GM12878 (cell line): Measurements from ENCODE around the gene AFMID. TPM values are rescaled to one million over a fixed set of nuclear protein-coding genes. Genes with fewer than 3 reads are reported as not detected.

Experiments
- ATAC-seq: fragments of 200-7000 bp; cut with Tn5 transposase; 3 replicates; pipeline ENCODE4 v1.9.1; 2020; ENCODE audit warnings: mild to moderate bottlenecking, moderate library complexity
- BruUV-seq: library from RNA; stranded (reverse); fragments of 400-500 nt; replicated peaks from 2 replicates; lab custom pipeline; 2021; lab: Mats Ljungman, UMichigan
- CTCF ChIA-PET: fragments of 300-600 bp; sonication (Branson Sonifier 250); formaldehyde crosslinking; extraction: SDS; loops from one replicate; lab custom pipeline; 2021; ENCODE audit warnings: inconsistent platforms; lab: Yijun Ruan, JAX
- POLR2A ChIA-PET: fragments of 350-600 bp; formaldehyde crosslinking; extraction: SDS; loops from one replicate; lab custom pipeline; 2021; ENCODE audit warnings: inconsistent platforms; lab: Charles Lee
- RAD21 ChIA-PET: fragments of 300-600 bp; sonication (Branson Sonifier 250); formaldehyde crosslinking; loops from one replicate; lab custom pipeline; 2023; ENCODE audit warnings: antibody characterized with exemption; ENCODE audit not compliant: unreplicated experiment; lab: Charles Lee
- SMC1A ChIA-PET: fragments of 300-600 bp; sonication (Branson Sonifier 250); formaldehyde crosslinking; loops from one replicate; lab custom pipeline; 2023; ENCODE audit not compliant: unreplicated experiment, uncharacterized antibody; lab: Charles Lee
- DNase-seq: peaks from one replicate; pipeline ENCODE4 v3.0.0-alpha.2; 2011; ENCODE audit warnings: low read depth, low spot score
- FAIRE-seq: peaks from 3 replicates; lab custom pipeline; 2011; peaks lifted over from hg19 to GRCh38; lab: Jason Lieb, UNC
- H2AFZ ChIP-seq: 2 replicates; pipeline ENCODE4 v1.6.0; 2011; ENCODE audit warnings: low read depth, low read length, control low read depth; ENCODE audit not compliant: control insufficient read depth
- H3K27ac ChIP-seq: 2 replicates; pipeline ENCODE4 v1.5.1; 2011; ENCODE audit warnings: control low read depth; ENCODE audit not compliant: control insufficient read depth, insufficient read depth
- H3K27me3 ChIP-seq, 2 experiments: replicated peaks in 1 of 2; 2 replicates each; pipeline versions ENCODE4 v1.6.0 to v1.6.1; 2011; ENCODE audit warnings: low read length in 1 of 2; ENCODE audit not compliant: control insufficient read depth in 2 of 2, insufficient read depth in 2 of 2
- H3K36me3 ChIP-seq, 2 experiments: 2 replicates each; pipeline ENCODE4 v1.5.1; 2011; ENCODE audit warnings: low read length in 1 of 2; ENCODE audit not compliant: control insufficient read depth in 2 of 2, insufficient read depth in 2 of 2
- H3K4me1 ChIP-seq: 2 replicates; pipeline ENCODE4 v1.6.1; 2011; ENCODE audit warnings: mild to moderate bottlenecking, low read length, moderate library complexity, mixed read lengths; ENCODE audit not compliant: control insufficient read depth, insufficient read depth
- H3K4me2 ChIP-seq: 2 replicates; pipeline ENCODE4 v1.6.0; 2011; ENCODE audit warnings: control low read depth; ENCODE audit not compliant: control insufficient read depth, insufficient read depth
- H3K4me3 ChIP-seq: fragments of 200-600 bp; sonication (generic); 2 replicates; pipeline ENCODE4 v1.5.1; 2016
- H3K79me2 ChIP-seq: 2 replicates; pipeline ENCODE4 v1.6.0; 2011; ENCODE audit warnings: low read length; ENCODE audit not compliant: control insufficient read depth, insufficient read depth
- H3K9ac ChIP-seq: 2 replicates; pipeline ENCODE4 v1.8.0; 2011; ENCODE audit warnings: low read length, control low read depth, mixed read lengths; ENCODE audit not compliant: control insufficient read depth, insufficient read depth
- H3K9me3 ChIP-seq: replicated peaks from 3 replicates; pipeline ENCODE4 v1.5.1; 2011; ENCODE audit warnings: mild to moderate bottlenecking, low read length; ENCODE audit not compliant: control insufficient read depth, insufficient read depth
- H4K20me1 ChIP-seq: 2 replicates; pipeline ENCODE4 v1.6.0; 2011; ENCODE audit not compliant: control insufficient read depth, insufficient read depth
- FOS ChIP-seq: IDR thresholded peaks from 3 replicates; pipeline ENCODE4 v1.6.1; 2011; ENCODE audit warnings: borderline replicate concordance; ENCODE audit not compliant: insufficient read length; ENCODE audit errors: extremely low read depth
- IRF5 ChIP-seq: fragments of 450-650 bp; IDR thresholded peaks from 2 replicates; pipeline ENCODE4 v1.6.1; 2017; ENCODE audit warnings: borderline replicate concordance
- POLR2A ChIP-seq: IDR thresholded peaks from 2 replicates; pipeline ENCODE4 v1.6.1; 2011; ENCODE audit warnings: low read depth, mild to moderate bottlenecking, low read length
- POLR2AphosphoS2 ChIP-seq: IDR thresholded peaks from 2 replicates; pipeline ENCODE4 v1.6.1; 2011; ENCODE audit warnings: low read depth, mild to moderate bottlenecking, low read length, improper control_type of control experiment, moderate library complexity
- WGBS: methylation state at CpG from one replicate; pipeline ENCODE4 v1.1.6; 2016; ENCODE audit warnings: low lambda C conversion rate; ENCODE audit not compliant: insufficient replicate concordance, insufficient coverage; ENCODE audit errors: missing lambda C conversion rate; 5-methylcytosine and 5-hydroxymethylcytosine counted together
- in situ Hi-C: fragments of 300-500 bp; cut with MboI; formaldehyde crosslinking; loops from 9 replicates; pipeline ENCODE4 v1.14.3; 2018; ENCODE audit warnings: mixed read lengths
- intact Hi-C: fragments of 100-400 bp; cut with micrococcal nuclease; formaldehyde crosslinking; loops from one replicate; pipeline ENCODE4 v1.14.2; 2022; ENCODE audit not compliant: unreplicated experiment
- polyA plus RNA-seq, 11 experiments: library from polyadenylated mRNA; depleted of rRNA in 4 of 11; unstranded in 6 of 11; stranded (reverse) in 5 of 11; fragments of >200 nt; fragmentation: Nextera tagmentation in 4 of 11; fragmentation: Illumina TruSeq in 1 of 11; extraction: Ambion mirVana in 4 of 11; extraction: Trizol in 1 of 11; gene quantifications; 1 replicate in 1 of 11; 2 replicates in 10 of 11; pipeline versions ENCODE4 v1.2.1 to v1.2.3, GENCODE V29; 2011 to 2016; ENCODE audit warnings: inconsistent platforms in 2 of 11, missing spikeins in 2 of 11, low read depth in 1 of 11
- total RNA-seq, 4 experiments: library from RNA; depleted of rRNA in 3 of 4; stranded (reverse); fragments of >200 nt in 3 of 4; fragmentation: Illumina TruSeq in 1 of 4; extraction: Trizol in 1 of 4; gene quantifications; 2 replicates each; pipeline versions ENCODE4 v1.2.1 to v1.2.3, GENCODE V29; 2013 to 2021

AFMID gene
- total and polyA plus RNA-seq, 10 of the 15 experiments (the other 5 are each of a cell fraction or from before 2014, with no cell fraction given), result 36.1 to 98.8 (median 51.6) TPM

- Histone ChIP-seq H3K27me3 (no peaks in the 10 kb centered on the region; a peak in 1 of 4 replicates), H3K79me2 (no peaks in the 10 kb centered on the region), H4K20me1 (no peaks in the 10 kb centered on the region), H3K4me1 (no peaks in the 10 kb centered on the region), H2AFZ (no peak overlapping the region)
- RAD21 ChIA-PET, result no interaction called here
- FAIRE-seq, result no peak
- 94% methylated on average over 27 of the region's 27 CpGs for WGBS
- in situ Hi-C loops, result no loop called here
- ATAC-seq, result no peak
- peak; percentile 15; the same call in 1 of the 2 replicates for TF ChIP-seq POLR2A
- TF ChIP-seq FOS, result no peak
- TF ChIP-seq, all 136 proteins: peak for 1
- DNase-seq, result no peak
- ChIA-PET CTCF (no interaction called here), SMC1A (no interaction called here), POLR2A (no interaction called here)
- intact Hi-C loops, result no loop called here
- H3K9me3 ChIP-seq, result no peaks in the 10 kb centered on the region
- no peak overlapping the region for H3K4me3 ChIP-seq
- H3K4me2 ChIP-seq, result no peak overlapping the region
- no TSS peak for BruUV-seq
- H3K9ac ChIP-seq, result no peak overlapping the region
- no peak overlapping the region for H3K27ac ChIP-seq
- peaks cover 7 to 18% of the 10 kb centered on the region in 2 experiments; a peak in 3 of 4 replicates for H3K36me3 ChIP-seq
Observed at GRCh38 chr17:78224231-78225087, 37.3 kb downstream of the AFMID start.

DNA sequence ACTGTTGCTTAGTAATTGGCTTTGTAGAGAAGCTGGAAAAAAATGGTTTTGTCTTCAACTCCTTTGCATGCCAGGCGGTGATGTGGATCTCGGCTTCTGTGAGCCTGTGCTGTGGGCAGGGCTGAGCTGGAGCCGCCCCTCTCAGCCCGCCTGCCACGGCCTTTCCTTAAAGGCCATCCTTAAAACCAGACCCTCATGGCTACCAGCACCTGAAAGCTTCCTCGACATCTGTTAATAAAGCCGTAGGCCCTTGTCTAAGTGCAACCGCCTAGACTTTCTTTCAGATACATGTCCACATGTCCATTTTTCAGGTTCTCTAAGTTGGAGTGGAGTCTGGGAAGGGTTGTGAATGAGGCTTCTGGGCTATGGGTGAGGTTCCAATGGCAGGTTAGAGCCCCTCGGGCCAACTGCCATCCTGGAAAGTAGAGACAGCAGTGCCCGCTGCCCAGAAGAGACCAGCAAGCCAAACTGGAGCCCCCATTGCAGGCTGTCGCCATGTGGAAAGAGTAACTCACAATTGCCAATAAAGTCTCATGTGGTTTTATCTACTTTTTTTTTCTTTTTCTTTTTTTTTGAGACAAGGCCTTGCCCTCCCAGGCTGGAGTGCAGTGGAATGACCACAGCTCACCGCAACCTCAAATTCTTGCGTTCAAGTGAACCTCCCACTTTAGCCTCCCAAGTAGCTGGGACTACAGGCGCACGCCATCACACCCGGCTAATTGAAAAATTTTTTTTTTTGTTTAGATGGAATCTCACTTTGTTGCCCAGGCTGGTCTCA is 38.1 kb downstream of the AFMID start:
- no peak overlapping the region for H2AFZ ChIP-seq
- H3K9me3 ChIP-seq, result no peaks in the 10 kb centered on the region
- CTCF ChIA-PET, result interaction anchor here (0.9 to 1.5 kb wide), 3 partner anchors 25 to 206 kb away, joined by 3 to 5 read pairs (median 4); no protein-coding TSS in a partner anchor
- DNase-seq, result no peak
- TF ChIP-seq POLR2AphosphoS2 (0 out of 2 replicates have a peak, but pooled peaks have one; percentile 20), IRF5 (no peak)
- intact Hi-C loops, result no loop called here
- H3K27me3 ChIP-seq, result peaks cover 0 to 1% of the 10 kb centered on the region in 2 experiments; a peak in 1 of 4 replicates
- 95% methylated on average over 16 of the region's 16 CpGs for WGBS
- RAD21 ChIA-PET, result no interaction called here
- H3K4me3 ChIP-seq, result no peak overlapping the region
- no peaks in the 10 kb centered on the region for H3K79me2 ChIP-seq
- H3K27ac ChIP-seq, result no peak overlapping the region
- H3K36me3 ChIP-seq, result peaks cover 7 to 16% of the 10 kb centered on the region in 2 experiments; a peak in 3 of 4 replicates
- H3K4me1 ChIP-seq, result no peaks in the 10 kb centered on the region
- no peaks in the 10 kb centered on the region for H4K20me1 ChIP-seq
- H3K9ac ChIP-seq, result no peak overlapping the region
- no peak overlapping the region for H3K4me2 ChIP-seq
- POLR2A ChIA-PET, result no interaction called here
- SMC1A ChIA-PET, result interaction anchor here (0.9 kb wide), 1 partner anchor 17 kb away, joined by 3 read pairs; no protein-coding TSS in a partner anchor
- FAIRE-seq, result no peak
- no peak for ATAC-seq
- in situ Hi-C loops, result no loop called here
- BruUV-seq, result no TSS peak
